HUDEP-2 (cell line): ENCODE data around the gene CEP57.
A peak's percentile ranks its signal among the peaks of the same experiment; 100 is the strongest.

Source experiments
- DNase-seq, 76 experiments: peaks; one replicate each; lab custom pipeline; 2025; ENCODE audit not compliant: unreplicated experiment in 76 of 76; lab: John Stamatoyannopoulos, UW

Gene CEP57

GRCh38 chr11:95790123-95790932, at the start of gene CEP57:
TSS of gene CEP57 (plus strand) at chr11:95790498. CDS start at chr11:95790699, 201 bp downstream.
- DNase-seq: peak; percentile 44 to 97 (median 91)

- DNase-seq: no peak
Measured at GRCh38 chr11:95750101-95750500, 40.2 kb upstream of the CEP57 start.

GRCh38 chr11:95751515-95751914, 38.8 kb upstream of the CEP57 start:
- no peak for DNase-seq

GRCh38 chr11:95760941-95761340, 29.4 kb upstream of the CEP57 start:
- no peak for DNase-seq

- DNase-seq: no peak
Measured at GRCh38 chr11:95762534-95762933, 27.8 kb upstream of the CEP57 start.

GRCh38 chr11:95764267-95764898, 25.9 kb upstream of the CEP57 start:
- peak in 25 of 76 experiments; percentile 5 to 50 (median 24) for DNase-seq

GRCh38 chr11:95766701-95767100, 23.6 kb upstream of the CEP57 start:
- no peak for DNase-seq

GRCh38 chr11:95767498-95767897, 22.8 kb upstream of the CEP57 start:
- no peak for DNase-seq

GRCh38 chr11:95768521-95768920, 21.8 kb upstream of the CEP57 start:
- DNase-seq: no peak

- no peak for DNase-seq
Measured at GRCh38 chr11:95776859-95777258, 13.4 kb upstream of the CEP57 start.

GRCh38 chr11:95778699-95779098, 11.6 kb upstream of the CEP57 start:
- DNase-seq: no peak

GRCh38 chr11:95780544-95780943, 9.8 kb upstream of the CEP57 start:
- DNase-seq: no peak

- DNase-seq: peak in 31 of 76 experiments; percentile 1 to 44 (median 17)
Measured at GRCh38 chr11:95788921-95789505, 1.3 kb upstream of the CEP57 start.

- peak; percentile 40 to 98 (median 95) for DNase-seq
Measured at GRCh38 chr11:95789506-95790122, 684 bp upstream of the CEP57 start, which contains the start of gene FAM76B. TSS of gene FAM76B (minus strand) at chr11:95789782. CDS start at chr11:95789478, 304 bp downstream.

GRCh38 chr11:95790933-95791708, 823 bp downstream of the CEP57 start:
- DNase-seq: peak in 60 of 76 experiments; percentile 8 to 66 (median 41)

GRCh38 chr11:95791709-95792033, 1.4 kb downstream of the CEP57 start:
- no peak for DNase-seq

- no peak for DNase-seq
Measured at GRCh38 chr11:95792200-95792599, 1.9 kb downstream of the CEP57 start.

GRCh38 chr11:95792700-95793099, 2.4 kb downstream of the CEP57 start:
- DNase-seq: no peak

GRCh38 chr11:95793116-95793515, 2.8 kb downstream of the CEP57 start:
- DNase-seq: no peak

GRCh38 chr11:95794086-95794485, 3.8 kb downstream of the CEP57 start:
- no peak for DNase-seq
